ENCODE data around the gene TMEM41B. TPM values are rescaled to one million over a fixed set of nuclear protein-coding genes. Genes with fewer than 3 reads are reported as not detected.

Gene TMEM41B
- total RNA-seq, 2 experiments from 2014 or later = 20.1 to 25.5 TPM

Other genes starting within 250 kb of the TMEM41B start
- not detected for gene SCUBE2, start 223.0 kb downstream of the TMEM41B start, total RNA-seq
- gene DENND5A, start 49.2 kb downstream of the TMEM41B start, total RNA-seq = 10 to 100 TPM; 22.0 to 25.2 TPM
- gene IPO7, start 70.1 kb upstream of the TMEM41B start, total RNA-seq = 100 to 1,000 TPM; 174 to 187 TPM
- 10 to 100 TPM; 32.9 to 33.6 TPM for gene ZNF143, start 146.4 kb upstream of the TMEM41B start, total RNA-seq